ENCODE measurements around the gene CDK17.

CDK17 gene

GRCh38 chr12:96366381-96366654 lies 33.9 kb downstream of the CDK17 start:
- peaks cover 66% of the 10 kb centered on the region for H3K4me1 ChIP-seq (ENCODE audit: insufficient read depth, low read length)
- no peak overlapping the region for H3K27ac ChIP-seq (ENCODE audit: low read depth, low read length)
- H3K9ac ChIP-seq (ENCODE audit: low read length): no peak overlapping the region
- H3K27me3 ChIP-seq (ENCODE audit: control insufficient read depth in 1 of 2, insufficient read depth in 2 of 2, low read length in 2 of 2): no peaks in the 10 kb centered on the region
- H3K4me3 ChIP-seq (ENCODE audit: low read depth in 1 of 2, low read length in 2 of 2): no peak overlapping the region
- no peaks in the 10 kb centered on the region for H3K36me3 ChIP-seq (ENCODE audit: insufficient read depth, low read length)
- no peaks in the 10 kb centered on the region for H3K9me3 ChIP-seq (ENCODE audit: low read length)

GRCh38 chr12:96365604-96366380 lies 34.4 kb downstream of the CDK17 start:
- Histone ChIP-seq H3K27ac (ENCODE audit: low read depth, low read length) (peak overlapping the region; percentile 13), H3K27me3 (ENCODE audit: control insufficient read depth in 1 of 2, insufficient read depth in 2 of 2, low read length in 2 of 2) (no peaks in the 10 kb centered on the region), H3K9me3 (ENCODE audit: low read length) (no peaks in the 10 kb centered on the region), H3K4me3 (ENCODE audit: low read depth in 1 of 2, low read length in 2 of 2) (no peak overlapping the region), H3K36me3 (ENCODE audit: insufficient read depth, low read length) (no peaks in the 10 kb centered on the region), H3K9ac (ENCODE audit: low read length) (no peak overlapping the region), H3K4me1 (ENCODE audit: insufficient read depth, low read length) (peaks cover 68% of the 10 kb centered on the region)

- Histone ChIP-seq H3K4me3 (ENCODE audit: low read depth in 1 of 2, low read length in 2 of 2) (no peak overlapping the region), H3K4me1 (ENCODE audit: insufficient read depth, low read length) (peaks cover 72% of the 10 kb centered on the region), H3K9ac (ENCODE audit: low read length) (no peak overlapping the region), H3K27ac (ENCODE audit: low read depth, low read length) (no peak overlapping the region), H3K9me3 (ENCODE audit: low read length) (no peaks in the 10 kb centered on the region), H3K27me3 (ENCODE audit: control insufficient read depth in 1 of 2, insufficient read depth in 2 of 2, low read length in 2 of 2) (no peaks in the 10 kb centered on the region), H3K36me3 (ENCODE audit: insufficient read depth, low read length) (no peaks in the 10 kb centered on the region)
Observed at GRCh38 chr12:96364092-96364700, 36.0 kb downstream of the CDK17 start.

- H3K4me1 ChIP-seq (ENCODE audit: insufficient read depth, low read length): peaks cover 67% of the 10 kb centered on the region
- no peaks in the 10 kb centered on the region for H3K9me3 ChIP-seq (ENCODE audit: low read length)
- no peak overlapping the region for H3K27ac ChIP-seq (ENCODE audit: low read depth, low read length)
- H3K9ac ChIP-seq (ENCODE audit: low read length): no peak overlapping the region
- H3K4me3 ChIP-seq (ENCODE audit: low read depth in 1 of 2, low read length in 2 of 2): no peak overlapping the region
- no peaks in the 10 kb centered on the region for H3K27me3 ChIP-seq (ENCODE audit: control insufficient read depth in 1 of 2, insufficient read depth in 2 of 2, low read length in 2 of 2)
- no peaks in the 10 kb centered on the region for H3K36me3 ChIP-seq (ENCODE audit: insufficient read depth, low read length)
Observed at GRCh38 chr12:96361074-96361473, 39.2 kb downstream of the CDK17 start.

- Histone ChIP-seq H3K4me3 (ENCODE audit: low read depth in 1 of 2, low read length in 2 of 2) (no peak overlapping the region), H3K27ac (ENCODE audit: low read depth, low read length) (no peak overlapping the region), H3K27me3 (ENCODE audit: control insufficient read depth in 1 of 2, insufficient read depth in 2 of 2, low read length in 2 of 2) (no peaks in the 10 kb centered on the region), H3K9ac (ENCODE audit: low read length) (no peak overlapping the region), H3K4me1 (ENCODE audit: insufficient read depth, low read length) (peaks cover 66% of the 10 kb centered on the region), H3K9me3 (ENCODE audit: low read length) (no peaks in the 10 kb centered on the region), H3K36me3 (ENCODE audit: insufficient read depth, low read length) (no peaks in the 10 kb centered on the region)
Observed at GRCh38 chr12:96360550-96360949, 39.7 kb downstream of the CDK17 start.

- Histone ChIP-seq H3K4me3 (ENCODE audit: low read depth in 1 of 2, low read length in 2 of 2) (no peak overlapping the region), H3K27ac (ENCODE audit: low read depth, low read length) (no peak overlapping the region), H3K9ac (ENCODE audit: low read length) (no peak overlapping the region), H3K27me3 (ENCODE audit: control insufficient read depth in 1 of 2, insufficient read depth in 2 of 2, low read length in 2 of 2) (no peaks in the 10 kb centered on the region), H3K36me3 (ENCODE audit: insufficient read depth, low read length) (no peaks in the 10 kb centered on the region), H3K4me1 (ENCODE audit: insufficient read depth, low read length) (peaks cover 67% of the 10 kb centered on the region), H3K9me3 (ENCODE audit: low read length) (no peaks in the 10 kb centered on the region)
Observed at GRCh38 chr12:96359328-96359727, 40.9 kb downstream of the CDK17 start.

GRCh38 chr12:96356831-96357230 lies 43.4 kb downstream of the CDK17 start:
- Histone ChIP-seq H3K4me3 (ENCODE audit: low read depth in 1 of 2, low read length in 2 of 2) (no peak overlapping the region), H3K4me1 (ENCODE audit: insufficient read depth, low read length) (peaks cover 77% of the 10 kb centered on the region), H3K9ac (ENCODE audit: low read length) (no peak overlapping the region), H3K9me3 (ENCODE audit: low read length) (no peaks in the 10 kb centered on the region), H3K27me3 (ENCODE audit: control insufficient read depth in 1 of 2, insufficient read depth in 2 of 2, low read length in 2 of 2) (no peaks in the 10 kb centered on the region), H3K36me3 (ENCODE audit: insufficient read depth, low read length) (no peaks in the 10 kb centered on the region), H3K27ac (ENCODE audit: low read depth, low read length) (no peak overlapping the region)

- Histone ChIP-seq H3K9ac (ENCODE audit: low read length) (no peak overlapping the region), H3K4me1 (ENCODE audit: insufficient read depth, low read length) (peaks cover 73% of the 10 kb centered on the region), H3K27ac (ENCODE audit: low read depth, low read length) (no peak overlapping the region), H3K4me3 (ENCODE audit: low read depth in 1 of 2, low read length in 2 of 2) (no peak overlapping the region), H3K27me3 (ENCODE audit: control insufficient read depth in 1 of 2, insufficient read depth in 2 of 2, low read length in 2 of 2) (no peaks in the 10 kb centered on the region), H3K36me3 (ENCODE audit: insufficient read depth, low read length) (no peaks in the 10 kb centered on the region), H3K9me3 (ENCODE audit: low read length) (no peaks in the 10 kb centered on the region)
Observed at GRCh38 chr12:96354844-96355534, 45.2 kb downstream of the CDK17 start.

GRCh38 chr12:96354326-96354725 lies 45.9 kb downstream of the CDK17 start:
- Histone ChIP-seq H3K4me1 (ENCODE audit: insufficient read depth, low read length) (peaks cover 69% of the 10 kb centered on the region), H3K36me3 (ENCODE audit: insufficient read depth, low read length) (no peaks in the 10 kb centered on the region), H3K9ac (ENCODE audit: low read length) (no peak overlapping the region), H3K27ac (ENCODE audit: low read depth, low read length) (no peak overlapping the region), H3K9me3 (ENCODE audit: low read length) (no peaks in the 10 kb centered on the region), H3K4me3 (ENCODE audit: low read depth in 1 of 2, low read length in 2 of 2) (no peak overlapping the region), H3K27me3 (ENCODE audit: control insufficient read depth in 1 of 2, insufficient read depth in 2 of 2, low read length in 2 of 2) (no peaks in the 10 kb centered on the region)

- no peaks in the 10 kb centered on the region for H3K36me3 ChIP-seq (ENCODE audit: insufficient read depth, low read length)
- H3K27me3 ChIP-seq (ENCODE audit: control insufficient read depth in 1 of 2, insufficient read depth in 2 of 2, low read length in 2 of 2): no peaks in the 10 kb centered on the region
- H3K9ac ChIP-seq (ENCODE audit: low read length): no peak overlapping the region
- no peak overlapping the region for H3K4me3 ChIP-seq (ENCODE audit: low read depth in 1 of 2, low read length in 2 of 2)
- no peak overlapping the region for H3K27ac ChIP-seq (ENCODE audit: low read depth, low read length)
- no peaks in the 10 kb centered on the region for H3K9me3 ChIP-seq (ENCODE audit: low read length)
- H3K4me1 ChIP-seq (ENCODE audit: insufficient read depth, low read length): peaks cover 66% of the 10 kb centered on the region
Observed at GRCh38 chr12:96352161-96352835, 47.9 kb downstream of the CDK17 start.

- Histone ChIP-seq H3K36me3 (ENCODE audit: insufficient read depth, low read length) (no peaks in the 10 kb centered on the region), H3K4me1 (ENCODE audit: insufficient read depth, low read length) (peaks cover 55% of the 10 kb centered on the region), H3K27me3 (ENCODE audit: control insufficient read depth in 1 of 2, insufficient read depth in 2 of 2, low read length in 2 of 2) (no peaks in the 10 kb centered on the region), H3K9ac (ENCODE audit: low read length) (no peak overlapping the region), H3K4me3 (ENCODE audit: low read depth in 1 of 2, low read length in 2 of 2) (no peak overlapping the region), H3K27ac (ENCODE audit: low read depth, low read length) (no peak overlapping the region), H3K9me3 (ENCODE audit: low read length) (no peaks in the 10 kb centered on the region)
Observed at GRCh38 chr12:96350982-96351381, 49.3 kb downstream of the CDK17 start.

Measured in muscle layer of colon (tissue), 2 donors.